Testis (tissue), 2 donors: Measurements from ENCODE around the gene SLC22A23.

Source experiments
- POLR2A ChIP-seq: fragments of 450-650 bp; IDR thresholded peaks from one replicate; pipeline ENCODE4 v1.6.1; 2017; ENCODE audit warnings: antibody characterized with exemption, mild to moderate bottlenecking, moderate library complexity
- TF ChIP-seq, protein P1 (sequence below), 3 experiments: fragments of 450-650 bp in 2 of 3; fragments of 200-600 bp in 1 of 3; sonication (generic) in 1 of 3; IDR thresholded peaks; one replicate each; pipeline ENCODE4 v1.5.1; 2016 to 2019; ENCODE audit warnings: antibody characterized with exemption in 3 of 3, mild to moderate bottlenecking in 2 of 3, moderate library complexity in 1 of 3

DNA sequence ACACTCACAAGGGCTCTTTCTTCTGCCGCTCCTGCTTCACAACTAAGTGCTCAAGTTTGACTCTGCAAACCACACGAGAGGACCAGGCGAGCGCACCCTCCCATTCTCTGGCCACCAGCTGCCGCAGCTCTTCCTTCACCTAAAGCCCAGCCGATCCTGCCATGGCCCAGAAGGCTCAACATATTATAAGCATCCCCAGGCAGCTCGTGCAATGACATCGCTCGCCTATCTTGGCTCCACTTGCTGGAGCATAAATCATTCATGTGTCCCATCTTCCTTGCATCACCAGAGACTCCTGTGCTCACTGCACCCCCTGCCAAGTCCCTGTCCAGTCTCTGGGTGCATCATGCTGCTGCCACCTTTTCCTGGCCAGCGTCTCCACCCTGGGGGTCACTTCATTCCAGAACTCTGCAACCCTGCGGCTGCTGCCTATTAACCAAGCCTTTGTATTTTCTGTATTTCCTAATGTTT lies 139.1 kb downstream of the SLC22A23 start:
- TF ChIP-seq, protein P1, sequence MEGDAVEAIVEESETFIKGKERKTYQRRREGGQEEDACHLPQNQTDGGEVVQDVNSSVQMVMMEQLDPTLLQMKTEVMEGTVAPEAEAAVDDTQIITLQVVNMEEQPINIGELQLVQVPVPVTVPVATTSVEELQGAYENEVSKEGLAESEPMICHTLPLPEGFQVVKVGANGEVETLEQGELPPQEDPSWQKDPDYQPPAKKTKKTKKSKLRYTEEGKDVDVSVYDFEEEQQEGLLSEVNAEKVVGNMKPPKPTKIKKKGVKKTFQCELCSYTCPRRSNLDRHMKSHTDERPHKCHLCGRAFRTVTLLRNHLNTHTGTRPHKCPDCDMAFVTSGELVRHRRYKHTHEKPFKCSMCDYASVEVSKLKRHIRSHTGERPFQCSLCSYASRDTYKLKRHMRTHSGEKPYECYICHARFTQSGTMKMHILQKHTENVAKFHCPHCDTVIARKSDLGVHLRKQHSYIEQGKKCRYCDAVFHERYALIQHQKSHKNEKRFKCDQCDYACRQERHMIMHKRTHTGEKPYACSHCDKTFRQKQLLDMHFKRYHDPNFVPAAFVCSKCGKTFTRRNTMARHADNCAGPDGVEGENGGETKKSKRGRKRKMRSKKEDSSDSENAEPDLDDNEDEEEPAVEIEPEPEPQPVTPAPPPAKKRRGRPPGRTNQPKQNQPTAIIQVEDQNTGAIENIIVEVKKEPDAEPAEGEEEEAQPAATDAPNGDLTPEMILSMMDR (IDR thresholded peaks at IDR 0.05), result no peak
- TF ChIP-seq POLR2A, result no peak
